ENCODE data around the gene FASTK.
"Not testable (repeated sequence)": the region's sequence is repeated elsewhere in the genome, so short reads cannot be mapped to it uniquely, and the experiment has no call there.

Gene FASTK

GRCh38 chr7:151043449-151043848, 37.2 kb downstream of the FASTK start:
- H3K27ac Mint-ChIP-seq; intact Hi-C loops (cut with micrococcal nuclease); H3K27me3 Mint-ChIP-seq; H3K9me3 Mint-ChIP-seq; H3K4me3 Mint-ChIP-seq: not testable (repeated sequence)
- Mint-ChIP-seq H3K36me3 (ENCODE audit: low read depth) (peaks cover 51% of the 10 kb centered on the region), H3K4me1 (ENCODE audit: low read depth) (peaks cover 32% of the 10 kb centered on the region)

GRCh38 chr7:151040616-151041375, 39.8 kb downstream of the FASTK start:
- Mint-ChIP-seq H3K9me3 (no peaks in the 10 kb centered on the region), H3K27ac (no peak overlapping the region), H3K36me3 (ENCODE audit: low read depth) (peaks cover 71% of the 10 kb centered on the region), H3K4me1 (ENCODE audit: low read depth) (peaks cover 23% of the 10 kb centered on the region), H3K27me3 (no peaks in the 10 kb centered on the region), H3K4me3 (no peak overlapping the region)
- intact Hi-C loops (cut with micrococcal nuclease): no loop called here

- Mint-ChIP-seq H3K4me3 (no peak overlapping the region), H3K27me3 (no peaks in the 10 kb centered on the region), H3K36me3 (ENCODE audit: low read depth) (peaks cover 71% of the 10 kb centered on the region), H3K9me3 (no peaks in the 10 kb centered on the region), H3K4me1 (ENCODE audit: low read depth) (peaks cover 29% of the 10 kb centered on the region), H3K27ac (no peak overlapping the region)
- intact Hi-C loops (cut with micrococcal nuclease): no loop called here
Measured at GRCh38 chr7:151039850-151040548, 40.6 kb downstream of the FASTK start.

- intact Hi-C loops (cut with micrococcal nuclease): no loop called here
- peaks cover 71% of the 10 kb centered on the region for H3K36me3 Mint-ChIP-seq (ENCODE audit: low read depth)
- H3K27ac Mint-ChIP-seq: peak overlapping the region; percentile 16
- H3K4me3 Mint-ChIP-seq: no peak overlapping the region
- H3K4me1 Mint-ChIP-seq (ENCODE audit: low read depth): peaks cover 36% of the 10 kb centered on the region
- H3K27me3 Mint-ChIP-seq: no peaks in the 10 kb centered on the region
- H3K9me3 Mint-ChIP-seq: no peaks in the 10 kb centered on the region
Measured at GRCh38 chr7:151038951-151039849, 41.4 kb downstream of the FASTK start.

- no peaks in the 10 kb centered on the region for H3K27me3 Mint-ChIP-seq
- peaks cover 61% of the 10 kb centered on the region for H3K4me1 Mint-ChIP-seq (ENCODE audit: low read depth)
- no peak overlapping the region for H3K4me3 Mint-ChIP-seq
- intact Hi-C loops (cut with micrococcal nuclease): no loop called here
- H3K36me3 Mint-ChIP-seq (ENCODE audit: low read depth): peaks cover 59% of the 10 kb centered on the region
- no peaks in the 10 kb centered on the region for H3K9me3 Mint-ChIP-seq
- no peak overlapping the region for H3K27ac Mint-ChIP-seq
Measured at GRCh38 chr7:151035902-151036301, 44.7 kb downstream of the FASTK start.

GRCh38 chr7:151035026-151035717, 45.4 kb downstream of the FASTK start:
- Mint-ChIP-seq H3K4me3 (no peak overlapping the region), H3K27me3 (no peaks in the 10 kb centered on the region), H3K36me3 (ENCODE audit: low read depth) (peaks cover 59% of the 10 kb centered on the region), H3K9me3 (no peaks in the 10 kb centered on the region), H3K27ac (peak overlapping the region; percentile 37), H3K4me1 (ENCODE audit: low read depth) (peaks cover 58% of the 10 kb centered on the region)
- intact Hi-C loops (cut with micrococcal nuclease): no loop called here

- Mint-ChIP-seq H3K4me1 (ENCODE audit: low read depth) (peaks cover 57% of the 10 kb centered on the region), H3K27ac (peak overlapping the region; percentile 37), H3K36me3 (ENCODE audit: low read depth) (peaks cover 59% of the 10 kb centered on the region), H3K4me3 (no peak overlapping the region), H3K27me3 (no peaks in the 10 kb centered on the region), H3K9me3 (no peaks in the 10 kb centered on the region)
- intact Hi-C loops (cut with micrococcal nuclease): no loop called here
Measured at GRCh38 chr7:151034312-151035025, 46.1 kb downstream of the FASTK start.

- intact Hi-C loops (cut with micrococcal nuclease): no loop called here
- Mint-ChIP-seq H3K4me3 (no peak overlapping the region), H3K27ac (peak overlapping the region; percentile 48), H3K36me3 (ENCODE audit: low read depth) (peaks cover 59% of the 10 kb centered on the region), H3K27me3 (no peaks in the 10 kb centered on the region), H3K9me3 (no peaks in the 10 kb centered on the region), H3K4me1 (ENCODE audit: low read depth) (peaks cover 56% of the 10 kb centered on the region)
Measured at GRCh38 chr7:151033864-151034249, 46.8 kb downstream of the FASTK start.

GRCh38 chr7:151032936-151033863, 47.4 kb downstream of the FASTK start:
- Mint-ChIP-seq H3K36me3 (ENCODE audit: low read depth) (peaks cover 59% of the 10 kb centered on the region), H3K27ac (peak overlapping the region; percentile 48), H3K4me1 (ENCODE audit: low read depth) (peaks cover 54% of the 10 kb centered on the region), H3K4me3 (no peak overlapping the region), H3K9me3 (no peaks in the 10 kb centered on the region), H3K27me3 (no peaks in the 10 kb centered on the region)
- intact Hi-C loops (cut with micrococcal nuclease): no loop called here

GRCh38 chr7:151031011-151031410, 49.6 kb downstream of the FASTK start:
- no peak overlapping the region for H3K4me3 Mint-ChIP-seq
- H3K36me3 Mint-ChIP-seq (ENCODE audit: low read depth): peaks cover 39% of the 10 kb centered on the region
- peak overlapping the region; percentile 8 for H3K27ac Mint-ChIP-seq
- no peaks in the 10 kb centered on the region for H3K9me3 Mint-ChIP-seq
- peaks cover 14% of the 10 kb centered on the region for H3K27me3 Mint-ChIP-seq
- intact Hi-C loops (cut with micrococcal nuclease): no loop called here
- peaks cover 65% of the 10 kb centered on the region for H3K4me1 Mint-ChIP-seq (ENCODE audit: low read depth)

- intact Hi-C loops (cut with micrococcal nuclease): loop anchor here (1.0 to 2.0 kb wide), 3 partner anchors 29 to 60 kb away; partner anchors contain the start of gene TMUB1
- peak overlapping the region; percentile 93 for H3K4me3 Mint-ChIP-seq
Measured at GRCh38 chr7:151028948-151029501, 51.6 kb downstream of the FASTK start.

More at GRCh38 chr7:151028948-151029501, 51.6 kb downstream of the FASTK start:
- Mint-ChIP-seq H3K27me3 (peaks cover 21% of the 10 kb centered on the region), H3K36me3 (ENCODE audit: low read depth) (peaks cover 19% of the 10 kb centered on the region), H3K9me3 (no peaks in the 10 kb centered on the region), H3K4me1 (ENCODE audit: low read depth) (peaks cover 52% of the 10 kb centered on the region), H3K27ac (peak overlapping the region; percentile 91)

Data from dendritic cell treated with granulocyte-macrophage colony-stimulating factor and Interleukin-4, amounts not matched to agents 40 ng/mL and 50 ng/mL, for 4 days (primary cell).